Vagina (tissue), 2 donors: ENCODE data around the gene DCLK2.

ENCODE experiments used
- CTCF ChIP-seq, 3 experiments: fragments of 450-650 bp in 2 of 3; fragments of 200-600 bp in 1 of 3; sonication (generic) in 1 of 3; IDR thresholded peaks; one replicate each; pipeline ENCODE4 v1.5.1; 2017 to 2019; ENCODE audit warnings: antibody characterized with exemption in 3 of 3, mild to moderate bottlenecking in 2 of 3, moderate library complexity in 2 of 3
- POLR2A ChIP-seq, 2 donors: fragments of 450-650 bp; IDR thresholded peaks; one replicate each; pipeline ENCODE4 v1.6.1; 2017; ENCODE audit warnings: antibody characterized with exemption in 2 of 2, mild to moderate bottlenecking in 2 of 2, moderate library complexity in 2 of 2
- POLR2AphosphoS5 ChIP-seq, 2 donors: sonication (generic); formaldehyde crosslinking; IDR thresholded peaks; one replicate each; pipeline ENCODE4 v1.9.0; 2017; ENCODE audit warnings: antibody characterized with exemption in 2 of 2, mild to moderate bottlenecking in 2 of 2, low read depth in 1 of 2; ENCODE audit not compliant: insufficient read depth in 1 of 2

GRCh38 chr4:150283689-150284088 lies 205.4 kb downstream of the DCLK2 start:
- TF ChIP-seq POLR2A (IDR thresholded peaks at IDR 0.05) (no peak), CTCF (IDR thresholded peaks at IDR 0.05) (no peak), POLR2AphosphoS5 (IDR thresholded peaks at IDR 0.05; ENCODE audit: insufficient read depth in 1 of 2, low read depth in 1 of 2) (no peak)
